H1 (cell line): ENCODE measurements around the gene GRIK2.

Experiments
- CTCF ChIP-seq, 3 experiments: IDR thresholded peaks; 1 replicate in 2 of 3; 2 replicates in 1 of 3; pipeline versions ENCODE4 v1.5.1 to v1.6.1; 2011; ENCODE audit warnings: low read length in 3 of 3, mild to moderate bottlenecking in 3 of 3, inconsistent platforms in 2 of 3, low read depth in 1 of 3, moderate library complexity in 1 of 3; ENCODE audit not compliant: insufficient read depth in 1 of 3; ENCODE audit errors: control extremely low read depth in 1 of 3
- EZH2 ChIP-seq: fragments of 200-600 bp; sonication (generic); IDR thresholded peaks from 2 replicates; pipeline ENCODE4 v1.7.1; 2012; ENCODE audit warnings: low read depth, mild to moderate bottlenecking, moderate library complexity, low read length, inconsistent platforms; ENCODE audit not compliant: severe bottlenecking
- PHF8 ChIP-seq: fragments of 200-600 bp; sonication (generic); conservative IDR thresholded peaks from 2 replicates; pipeline ENCODE4 v1.7.1; 2012; ENCODE audit warnings: low read depth, mild to moderate bottlenecking, inconsistent platforms, low read length, moderate library complexity
- POLR2AphosphoS5 ChIP-seq: IDR thresholded peaks from 2 replicates; pipeline ENCODE4 v1.6.1; 2011; ENCODE audit warnings: low read depth, low read length
- TAF1 ChIP-seq: IDR thresholded peaks from 2 replicates; pipeline ENCODE4 v1.6.1; 2011; ENCODE audit warnings: mild to moderate bottlenecking, low read depth, low read length

DNA sequence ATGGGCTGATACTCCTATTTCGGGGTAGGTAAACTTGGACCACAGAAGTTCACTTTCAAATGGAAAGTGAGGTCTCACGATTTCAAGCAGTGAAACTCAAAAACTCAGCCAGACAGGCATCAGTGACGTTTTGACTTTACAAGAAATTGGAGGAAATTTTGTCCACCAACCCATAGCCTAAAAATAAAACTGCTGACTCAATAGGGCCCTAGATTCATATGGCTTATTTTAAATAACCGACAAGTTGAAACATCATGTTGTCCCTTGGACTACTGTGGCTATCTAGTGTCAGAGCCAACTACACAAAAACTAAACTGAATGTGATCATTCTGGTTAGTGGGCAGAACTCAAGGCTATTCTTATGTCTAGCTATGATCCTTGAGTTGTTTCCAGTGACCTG lies 486.3 kb downstream of the GRIK2 start:
- TF ChIP-seq TAF1 (no peak), PHF8 (no peak), CTCF (IDR thresholded peaks at IDR 0.05; ENCODE audit: control extremely low read depth in 1 of 3, insufficient read depth in 1 of 3, low read depth in 1 of 3, low read length in 3 of 3) (no peak), POLR2AphosphoS5 (no peak), EZH2 (no peak)
